HG02885 (cell line): ENCODE results near the gene MFAP4.
A peak's percentile ranks its signal among the peaks of the same experiment; 100 is the strongest.

Source experiments
- ATAC-seq: cut with Tn5 transposase; IDR thresholded peaks from one replicate; pipeline ENCODE4 v1.9.1; 2021; ENCODE audit warnings: mild to moderate bottlenecking; ENCODE audit not compliant: unreplicated experiment, poor library complexity

Gene MFAP4

DNA sequence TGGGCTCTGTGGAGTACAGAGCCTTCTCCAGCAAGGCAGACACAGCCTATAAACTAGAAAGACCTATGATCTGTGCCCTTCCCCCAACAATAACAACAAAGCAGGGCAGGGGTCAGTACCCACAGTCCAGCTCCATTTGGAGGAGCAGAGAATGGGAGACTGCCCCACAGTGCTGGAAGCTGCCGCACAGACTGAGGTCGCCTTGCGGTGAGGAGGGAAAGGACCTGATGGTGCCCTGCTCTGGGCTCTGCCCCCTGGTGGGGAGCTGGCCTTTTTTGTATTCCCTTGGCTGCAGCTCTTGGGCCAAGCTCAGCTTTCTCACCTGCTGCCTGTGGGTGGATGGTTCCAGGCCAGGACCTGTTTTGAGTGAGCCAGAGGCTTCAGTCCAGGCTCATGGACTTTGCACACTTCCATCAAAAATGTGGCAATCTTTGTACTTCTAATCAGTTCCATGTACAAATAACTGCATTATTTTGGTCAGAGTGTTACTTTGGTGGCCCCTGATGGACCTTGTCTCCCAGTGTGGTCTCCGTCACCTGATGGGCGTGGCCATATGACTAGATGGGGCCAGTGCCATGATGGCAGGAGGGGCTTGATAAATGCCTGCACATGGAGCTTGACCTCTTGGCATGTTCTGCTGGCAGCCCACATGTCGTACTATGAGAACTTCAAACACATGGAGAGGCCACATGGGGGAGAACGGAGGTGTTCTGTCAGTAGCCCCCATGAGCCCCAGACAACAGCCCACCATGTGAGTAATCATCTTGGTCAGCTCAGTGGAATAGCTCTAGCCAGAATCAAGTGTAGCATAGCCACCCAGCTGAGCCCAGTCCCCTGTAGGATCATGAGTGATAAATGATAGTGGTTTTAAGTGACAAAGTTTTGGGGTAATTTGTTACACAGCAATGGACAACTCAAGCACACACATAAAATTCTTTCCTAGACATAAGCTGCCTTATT lies 48.7 kb downstream of the MFAP4 start:
- peak; percentile 51 for ATAC-seq

DNA sequence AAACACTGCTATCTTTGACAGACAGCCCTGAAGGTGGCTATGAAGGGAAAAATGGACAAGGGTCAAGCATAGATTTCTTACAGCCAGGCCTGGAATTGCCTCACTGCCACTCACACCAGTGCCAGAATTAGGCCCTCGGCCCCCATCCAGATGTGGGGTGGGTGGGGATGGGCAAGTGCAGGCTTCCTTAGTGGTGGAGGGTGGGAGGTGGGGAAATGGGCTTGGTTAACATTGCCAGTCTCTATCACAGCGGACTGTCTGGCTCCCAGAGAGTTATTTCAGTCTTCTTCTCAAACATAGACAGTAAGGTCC lies 49.3 kb downstream of the MFAP4 start:
- no peak for ATAC-seq

DNA sequence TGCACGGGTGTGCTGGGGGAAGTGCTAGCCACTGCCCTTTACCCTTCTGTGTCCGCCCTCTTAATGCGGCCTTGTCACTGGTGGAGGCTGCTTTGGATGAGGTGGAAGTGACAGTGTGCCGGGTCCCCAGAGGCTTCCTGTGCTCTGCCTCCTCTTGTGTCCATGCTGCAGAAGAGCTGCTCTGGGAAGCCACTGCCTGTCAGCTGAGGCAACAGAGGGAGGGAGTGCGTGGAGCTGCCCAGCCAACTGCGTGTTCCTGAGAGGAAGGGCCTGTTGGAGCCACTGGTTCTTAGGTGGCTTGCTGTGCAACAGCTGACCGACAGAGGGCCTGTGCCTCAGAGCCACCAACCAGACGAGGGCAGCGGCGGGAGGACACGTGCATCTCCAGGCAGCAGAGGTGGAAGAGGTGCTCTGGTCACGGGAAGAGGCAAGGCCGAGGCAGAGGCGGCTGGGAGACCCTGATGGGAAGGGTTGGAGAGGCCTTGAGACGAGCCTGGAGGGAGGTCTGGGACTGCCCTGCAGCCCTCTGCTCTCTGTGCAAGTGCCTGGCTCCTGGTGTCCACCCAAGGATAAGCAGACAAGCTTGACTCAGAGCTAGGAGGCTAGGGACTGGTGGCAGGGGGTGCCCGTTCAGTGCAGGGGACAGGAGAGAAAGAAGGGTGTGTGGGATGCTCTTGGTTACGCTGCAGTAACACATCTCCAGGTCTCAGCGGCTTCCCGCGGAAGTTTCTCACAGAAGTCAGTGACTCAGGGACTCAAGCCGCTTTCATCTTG lies 49.9 kb downstream of the MFAP4 start:
- no peak for ATAC-seq

DNA sequence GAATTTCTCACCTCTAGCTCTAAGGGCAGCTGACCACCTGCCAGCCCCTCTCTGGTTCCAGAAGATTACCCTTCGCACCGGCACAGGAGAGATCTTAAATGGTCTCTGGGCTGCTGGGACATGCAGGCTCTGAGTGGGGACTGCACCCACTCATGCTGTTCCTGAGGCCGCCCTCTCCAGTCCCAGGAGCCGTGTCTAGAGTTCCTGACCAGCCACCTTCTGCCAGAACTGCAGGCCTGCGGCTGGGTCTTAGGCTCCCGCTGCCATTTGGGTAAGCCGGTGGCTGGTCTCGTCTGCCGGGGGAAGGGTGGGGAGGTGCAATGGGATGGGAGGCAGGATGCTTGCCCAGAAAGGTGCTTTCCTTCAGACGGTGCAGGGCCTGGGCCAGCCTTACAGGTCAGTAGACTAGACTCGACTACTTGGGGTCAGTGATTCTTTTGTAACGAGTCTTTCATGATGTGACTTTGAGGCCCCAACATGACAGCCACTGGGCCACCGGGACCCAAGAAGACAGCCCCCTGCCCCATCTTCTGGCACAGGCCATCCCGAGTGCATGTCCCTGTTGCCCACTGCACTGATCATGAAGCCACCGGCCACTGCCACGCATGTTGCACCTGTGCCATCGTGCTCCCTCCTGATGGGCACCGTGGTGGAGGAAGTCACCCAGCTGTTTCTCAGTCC lies 50.9 kb downstream of the MFAP4 start:
- no peak for ATAC-seq

DNA sequence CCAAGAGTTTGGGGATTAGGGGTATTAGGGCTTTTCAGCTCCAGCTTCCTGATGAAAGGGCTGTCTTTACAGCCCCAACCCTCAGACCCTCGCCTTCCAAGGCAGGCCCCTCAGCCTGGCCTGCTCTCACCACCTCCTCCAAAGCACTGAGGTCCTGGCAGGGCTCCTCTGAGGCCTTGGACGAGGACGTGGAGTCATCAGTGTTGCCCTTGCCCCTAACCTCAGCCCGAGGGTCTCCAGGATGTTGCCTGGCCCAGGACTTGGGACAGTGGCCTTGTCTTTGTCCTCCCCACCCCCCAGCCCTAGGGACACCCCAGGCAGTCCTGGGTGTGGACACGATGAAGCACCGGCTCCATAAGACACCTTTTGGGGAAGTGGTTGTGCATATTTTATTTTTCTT lies 52.7 kb downstream of the MFAP4 start:
- no peak for ATAC-seq

DNA sequence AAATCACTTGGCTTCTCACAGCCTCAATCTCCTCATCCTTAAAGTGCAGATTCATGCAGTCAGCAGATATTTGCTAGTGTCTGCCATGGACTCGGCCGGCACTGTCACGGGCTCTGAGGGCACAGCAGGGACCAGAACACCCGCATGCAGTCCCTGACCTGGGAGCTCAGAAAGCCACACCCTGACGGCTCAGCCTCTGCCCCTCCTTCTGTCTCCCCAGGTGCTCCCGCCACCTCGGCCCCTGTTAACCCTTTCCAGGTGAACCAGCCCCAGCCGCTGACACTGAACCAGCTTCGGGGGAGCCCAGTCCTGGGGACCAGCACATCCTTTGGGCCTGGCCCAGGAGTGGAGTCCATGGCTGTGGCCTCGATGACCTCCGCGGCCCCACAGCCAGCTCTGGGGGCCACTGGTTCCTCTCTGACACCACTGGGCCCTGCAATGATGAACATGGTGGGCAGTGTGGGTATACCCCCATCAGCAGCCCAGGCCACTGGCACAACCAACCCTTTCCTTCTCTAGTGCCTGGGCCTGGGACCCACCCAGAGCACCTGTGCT lies 53.2 kb downstream of the MFAP4 start:
- ATAC-seq: no peak
